Body of pancreas (tissue), 4 donors: ENCODE measurements around the gene FUT2.

ENCODE experiments used
- POLR2A ChIP-seq, 3 donors: fragments of 450-650 bp; IDR thresholded peaks; one replicate each; pipeline ENCODE4 v1.6.1; 2016; ENCODE audit warnings: antibody characterized with exemption in 3 of 3, mild to moderate bottlenecking in 2 of 3
- TF ChIP-seq, protein P1 (sequence below), 7 experiments: fragments of 450-650 bp in 4 of 7; fragments of 200-600 bp in 3 of 7; sonication (generic) in 3 of 7; IDR thresholded peaks; one replicate each; pipeline ENCODE4 v1.5.1; 2016 to 2019; ENCODE audit warnings: antibody characterized with exemption in 7 of 7

DNA sequence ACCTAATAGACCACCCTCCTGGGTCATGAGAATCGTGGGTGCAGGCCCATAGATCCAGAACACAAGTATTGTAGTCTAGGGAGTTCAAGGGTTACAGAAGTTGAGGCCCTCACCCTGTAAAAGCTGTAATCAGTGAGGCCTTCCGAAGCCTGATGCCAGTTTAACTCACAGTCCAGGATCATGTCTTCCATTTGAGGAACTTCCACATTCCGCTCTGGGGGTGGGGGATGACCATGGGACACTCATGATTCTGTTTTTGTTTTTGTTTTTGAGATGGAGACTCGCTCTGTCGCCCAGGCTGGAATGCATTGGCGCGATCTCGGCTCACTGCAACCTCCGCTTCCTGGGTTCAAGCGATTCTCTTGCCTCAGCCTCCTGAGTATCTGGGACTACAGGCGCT is 46.3 kb downstream of the FUT2 start:
- TF ChIP-seq, protein P1, sequence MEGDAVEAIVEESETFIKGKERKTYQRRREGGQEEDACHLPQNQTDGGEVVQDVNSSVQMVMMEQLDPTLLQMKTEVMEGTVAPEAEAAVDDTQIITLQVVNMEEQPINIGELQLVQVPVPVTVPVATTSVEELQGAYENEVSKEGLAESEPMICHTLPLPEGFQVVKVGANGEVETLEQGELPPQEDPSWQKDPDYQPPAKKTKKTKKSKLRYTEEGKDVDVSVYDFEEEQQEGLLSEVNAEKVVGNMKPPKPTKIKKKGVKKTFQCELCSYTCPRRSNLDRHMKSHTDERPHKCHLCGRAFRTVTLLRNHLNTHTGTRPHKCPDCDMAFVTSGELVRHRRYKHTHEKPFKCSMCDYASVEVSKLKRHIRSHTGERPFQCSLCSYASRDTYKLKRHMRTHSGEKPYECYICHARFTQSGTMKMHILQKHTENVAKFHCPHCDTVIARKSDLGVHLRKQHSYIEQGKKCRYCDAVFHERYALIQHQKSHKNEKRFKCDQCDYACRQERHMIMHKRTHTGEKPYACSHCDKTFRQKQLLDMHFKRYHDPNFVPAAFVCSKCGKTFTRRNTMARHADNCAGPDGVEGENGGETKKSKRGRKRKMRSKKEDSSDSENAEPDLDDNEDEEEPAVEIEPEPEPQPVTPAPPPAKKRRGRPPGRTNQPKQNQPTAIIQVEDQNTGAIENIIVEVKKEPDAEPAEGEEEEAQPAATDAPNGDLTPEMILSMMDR (IDR thresholded peaks at IDR 0.05), result no peak
- TF ChIP-seq POLR2A (IDR thresholded peaks at IDR 0.05), result no peak
